Hippocampal formation (tissue), 2 donors: ENCODE data around the gene C19orf47.
A peak's percentile ranks its signal among the peaks of the same experiment; 100 is the strongest.

Experiments used
- DNase-seq, 2 donors: peaks; one replicate each; lab custom pipeline; 2025; lab: John Stamatoyannopoulos, UW

The C19orf47 gene

DNA sequence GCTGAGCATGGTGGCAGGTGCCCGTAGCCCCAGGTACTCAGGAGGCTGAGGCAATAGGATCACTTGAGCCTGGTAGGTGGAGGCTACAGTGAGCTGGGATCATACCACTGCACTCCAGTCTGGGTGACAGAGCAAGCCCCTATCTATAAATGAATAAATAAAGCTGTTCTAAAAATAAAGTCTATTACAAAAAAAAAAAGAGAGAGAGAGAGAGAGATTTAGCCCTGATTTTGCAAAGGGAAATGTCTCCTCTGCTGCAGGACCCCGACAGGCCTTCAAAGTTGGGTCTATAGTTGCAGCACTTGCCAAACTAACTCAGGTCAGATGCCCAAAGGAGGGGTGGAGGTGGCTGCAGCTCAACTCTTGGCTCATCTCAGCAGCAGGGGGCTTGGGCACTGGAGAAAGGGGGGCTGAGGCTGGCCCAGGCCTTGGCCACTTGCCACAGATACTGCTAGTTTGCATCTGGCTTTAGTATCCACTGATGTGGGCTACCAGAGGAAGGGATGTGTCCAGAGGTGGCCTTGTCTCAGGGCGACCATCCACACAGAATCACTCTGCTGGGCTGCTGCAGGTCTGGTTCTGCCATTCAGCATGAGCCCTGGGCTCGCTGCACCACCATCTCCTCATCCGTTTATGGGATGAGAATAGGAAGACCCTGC, 32.3 kb downstream of the C19orf47 start:
- DNase-seq = no peak

DNA sequence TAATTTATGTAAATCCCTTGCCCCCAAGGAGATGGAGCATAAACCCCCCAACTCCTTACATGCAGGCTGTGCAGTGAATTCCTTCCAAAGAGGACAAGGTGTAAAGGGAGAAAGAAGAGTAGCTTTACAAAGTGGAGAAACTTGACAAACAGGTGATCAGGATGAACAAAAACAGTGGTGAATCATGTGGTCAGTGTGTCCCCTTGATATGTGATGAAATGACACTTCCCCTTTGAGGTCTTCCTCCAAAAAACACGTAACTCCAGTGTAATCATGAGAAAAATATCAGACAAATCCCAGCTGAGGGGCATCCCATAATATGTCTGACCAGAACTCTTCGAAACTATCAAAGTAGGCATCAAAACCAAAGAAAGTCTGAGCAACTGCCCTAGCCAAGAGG, 33.5 kb downstream of the C19orf47 start:
- DNase-seq = no peak

DNA sequence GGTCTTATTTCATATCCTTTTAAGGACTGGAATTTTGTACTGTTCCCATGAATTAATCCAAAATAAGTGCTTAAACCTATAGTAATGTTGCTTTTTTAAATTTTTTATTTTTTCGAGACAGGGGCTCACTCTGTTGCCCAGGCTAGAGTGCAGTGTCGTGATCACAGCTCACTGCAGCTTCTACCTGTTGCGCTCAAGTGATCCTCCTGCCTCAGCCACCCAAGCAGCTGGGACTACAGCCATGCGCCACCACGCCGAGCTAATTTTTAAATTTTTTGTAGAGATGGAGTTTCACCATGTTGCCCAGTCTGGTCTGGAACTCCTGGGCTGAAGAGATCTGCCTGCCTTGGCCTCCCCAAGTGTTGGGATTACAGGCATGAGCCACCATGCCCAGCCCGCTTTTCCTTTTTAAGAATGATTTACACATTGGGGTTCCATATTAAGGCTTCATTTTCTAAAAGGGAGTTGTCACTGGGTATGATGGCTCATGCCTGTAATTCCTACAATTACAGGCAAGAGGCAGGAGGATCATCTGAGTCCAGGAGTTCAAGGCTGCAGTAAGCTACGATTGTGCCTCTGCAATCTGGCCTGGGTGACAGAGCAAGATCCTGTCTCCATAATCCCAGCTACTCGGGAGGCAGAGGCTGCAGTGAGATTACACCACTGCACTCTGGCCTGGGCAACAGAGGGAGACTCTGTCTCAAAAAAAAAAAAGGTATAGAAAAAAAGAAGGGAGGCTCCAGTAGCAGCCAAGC, 34.8 kb downstream of the C19orf47 start:
- DNase-seq = no peak

DNA sequence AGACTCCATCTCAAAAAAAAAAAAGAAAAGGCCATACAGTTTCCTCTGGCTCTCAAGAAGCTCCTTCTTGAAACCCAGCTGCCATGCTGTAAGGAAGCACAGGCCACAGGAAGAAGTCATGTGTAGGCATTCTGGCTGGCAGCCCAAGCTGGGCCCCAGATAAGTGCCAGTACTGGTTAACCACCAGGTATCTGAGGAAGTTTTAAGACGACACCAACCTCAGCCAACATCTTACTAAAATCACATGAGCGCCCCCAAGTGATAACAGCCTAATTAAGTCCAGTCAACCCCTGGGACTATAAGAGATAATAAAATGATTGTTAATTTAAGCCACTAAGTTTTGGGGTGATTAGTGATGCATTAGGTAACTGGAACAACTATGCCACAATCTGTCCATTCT, 35.7 kb downstream of the C19orf47 start:
- DNase-seq = no peak

DNA sequence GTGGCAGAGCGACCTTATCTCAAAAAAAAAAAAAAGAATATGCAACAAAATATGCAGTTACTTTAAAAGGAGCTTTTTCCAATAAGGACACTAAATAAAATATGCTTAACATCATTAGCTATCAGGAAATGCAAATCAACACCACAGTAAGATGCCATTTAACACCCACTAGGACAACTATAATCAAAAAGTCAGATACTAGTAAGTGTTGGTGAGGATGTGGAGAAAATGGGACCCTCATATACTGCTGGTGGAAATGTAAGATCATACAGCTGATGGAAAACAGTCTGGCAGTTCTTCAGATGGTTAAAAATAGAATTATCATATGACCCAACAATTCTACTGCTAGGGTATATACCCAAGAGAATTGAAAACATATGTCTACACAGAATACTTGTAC, 38.5 kb downstream of the C19orf47 start:
- no peak for DNase-seq

DNA sequence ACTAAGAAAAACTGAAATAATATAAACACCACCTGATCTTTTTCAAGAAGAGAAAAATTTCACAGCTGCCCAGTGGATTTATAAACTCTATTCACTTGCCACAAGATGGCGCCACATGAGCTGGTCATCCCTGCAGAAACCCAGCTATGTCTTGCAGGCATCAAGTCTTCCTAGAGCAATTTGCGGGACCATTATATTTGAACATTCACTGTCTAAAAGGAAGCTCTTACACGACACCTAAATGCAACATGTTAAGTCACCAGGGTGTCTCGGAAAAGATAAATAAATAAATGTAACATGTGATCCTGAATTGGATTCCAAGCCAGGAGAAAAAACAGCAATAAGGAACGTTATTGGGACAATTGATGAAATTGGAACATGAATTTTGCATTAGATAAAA, 42.8 kb downstream of the C19orf47 start:
- DNase-seq = peak; percentile 55 to 79

DNA sequence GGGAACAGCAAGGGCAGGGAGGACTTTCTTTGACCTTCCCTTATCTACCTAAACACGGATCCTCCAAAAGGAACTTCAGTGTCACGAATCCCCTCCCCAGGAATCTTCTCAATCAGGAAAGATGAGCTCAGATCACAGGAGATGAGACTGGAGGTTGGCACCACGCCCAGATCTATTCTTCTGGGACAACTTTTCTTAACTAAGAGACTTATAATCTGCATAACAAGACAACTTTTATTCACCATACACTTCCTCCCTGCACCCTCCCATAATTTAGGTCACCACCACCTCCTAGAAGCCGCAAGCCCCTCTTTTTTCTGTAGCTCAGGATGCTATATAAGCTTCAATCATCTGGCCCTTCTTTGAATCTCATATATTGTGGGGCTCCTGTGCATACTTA, 43.9 kb downstream of the C19orf47 start:
- DNase-seq = no peak

DNA sequence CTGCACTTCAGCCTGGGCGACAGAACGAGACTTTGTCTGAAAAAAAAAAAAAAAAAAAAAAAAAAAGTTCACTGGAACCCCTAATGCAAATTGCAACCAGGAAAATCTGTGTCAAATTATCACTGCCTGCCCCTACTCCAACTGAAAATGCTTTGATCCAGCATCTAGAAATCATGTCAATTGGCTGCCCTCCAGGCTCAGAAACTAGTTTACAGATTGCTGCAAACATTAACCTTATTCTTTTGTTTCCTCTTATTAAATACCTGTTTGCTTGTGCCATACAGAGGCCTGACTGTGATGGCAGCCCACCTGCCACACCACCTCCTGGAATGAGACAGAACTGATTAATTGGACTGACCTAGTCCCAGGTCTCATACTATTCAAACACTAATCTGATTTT, 44.4 kb downstream of the C19orf47 start:
- no peak for DNase-seq

DNA sequence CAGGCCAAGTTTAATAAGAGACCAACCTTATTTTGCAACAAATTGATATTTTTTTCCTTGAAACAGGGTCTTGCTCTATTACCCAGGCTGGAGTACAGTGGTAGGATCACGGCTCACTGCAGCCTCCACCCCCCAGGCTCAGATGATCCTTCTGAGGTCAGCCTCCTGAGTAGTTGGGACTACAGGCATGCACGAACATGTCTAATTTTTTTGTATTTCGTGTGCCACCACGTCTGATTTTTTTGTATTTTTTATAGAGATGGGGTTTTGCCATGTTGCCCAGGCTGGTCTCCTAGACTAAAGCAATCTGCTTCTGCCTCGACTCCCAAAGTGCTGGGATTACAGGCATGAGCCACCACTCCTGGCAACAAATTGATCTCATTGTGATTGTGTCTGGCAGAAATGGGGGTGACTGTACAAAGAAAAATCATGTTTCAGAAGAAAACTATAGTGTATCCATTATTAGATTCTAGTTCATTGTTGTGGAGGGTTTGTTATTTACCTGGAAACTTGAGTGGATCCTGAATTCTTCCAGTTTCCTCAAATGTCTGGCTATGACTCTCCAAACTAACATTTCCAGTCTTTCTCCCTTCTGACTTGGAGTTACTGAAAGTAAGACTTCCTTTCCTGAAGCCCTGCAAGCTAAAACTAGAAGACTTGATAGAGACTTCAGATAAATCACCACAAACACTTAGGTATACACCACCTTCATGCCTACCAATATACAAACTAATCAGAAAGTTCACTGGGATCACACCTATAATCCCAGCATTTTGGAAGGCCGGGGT, 45.8 kb downstream of the C19orf47 start:
- no peak for DNase-seq

DNA sequence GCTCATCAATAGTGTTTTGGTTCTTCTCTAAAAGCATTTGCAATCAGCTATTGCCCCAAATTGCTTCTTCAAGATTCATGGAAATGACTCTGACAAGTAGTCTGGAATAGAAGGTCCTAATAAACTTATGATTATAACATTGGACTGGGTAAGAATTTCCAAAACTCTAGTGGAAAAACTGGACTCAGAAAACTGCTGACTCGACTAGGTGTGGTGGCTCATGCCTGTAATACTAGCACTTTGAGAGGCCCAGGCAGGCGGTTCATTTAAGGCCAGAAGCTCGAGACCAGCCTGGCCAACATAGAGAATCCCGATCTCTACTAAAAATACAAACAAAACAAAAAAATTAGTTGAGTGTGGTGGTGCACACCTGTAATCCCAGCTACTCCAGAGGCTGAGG, 47.5 kb downstream of the C19orf47 start:
- DNase-seq = no peak

DNA sequence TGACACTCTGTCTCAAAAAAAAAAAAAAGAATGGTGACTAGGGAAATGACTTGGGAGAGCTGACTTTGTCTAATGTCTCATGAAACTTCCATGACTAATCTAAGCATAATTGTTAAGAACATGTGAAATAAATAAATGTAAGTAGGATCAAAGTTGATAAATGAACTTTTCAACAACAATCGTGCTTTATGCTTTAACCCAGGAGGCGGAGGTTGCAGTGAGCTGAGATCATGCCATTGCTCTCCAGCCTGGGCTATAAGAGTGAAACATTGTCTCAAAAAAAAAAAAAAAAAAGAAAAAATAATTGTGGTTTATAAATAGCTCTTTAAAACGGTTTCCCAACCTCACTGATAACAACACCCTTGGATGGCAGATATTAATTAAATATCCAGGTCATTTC, 50.2 kb downstream of the C19orf47 start:
- no peak for DNase-seq

DNA sequence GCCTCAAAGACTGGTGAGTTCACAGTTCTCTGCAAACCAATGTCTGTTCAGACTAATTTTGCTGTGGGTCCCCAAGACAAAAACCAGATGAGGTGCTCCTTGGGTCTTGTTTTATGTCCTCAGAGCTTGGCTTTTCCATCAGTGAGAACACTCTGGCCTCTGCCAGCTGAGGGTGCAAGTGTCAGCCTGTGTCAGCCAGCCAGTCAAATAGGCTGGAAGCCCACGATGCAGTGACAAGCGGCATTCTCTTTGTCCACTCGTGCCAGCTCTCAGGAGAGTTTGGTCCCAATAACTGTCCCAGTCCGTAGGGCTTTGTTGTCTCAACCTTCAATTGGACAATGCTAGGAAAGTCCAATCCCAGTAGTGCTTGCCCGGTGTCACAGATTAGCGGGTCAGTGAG, 53.6 kb downstream of the C19orf47 start:
- peak; percentile 31 to 37 for DNase-seq

DNA sequence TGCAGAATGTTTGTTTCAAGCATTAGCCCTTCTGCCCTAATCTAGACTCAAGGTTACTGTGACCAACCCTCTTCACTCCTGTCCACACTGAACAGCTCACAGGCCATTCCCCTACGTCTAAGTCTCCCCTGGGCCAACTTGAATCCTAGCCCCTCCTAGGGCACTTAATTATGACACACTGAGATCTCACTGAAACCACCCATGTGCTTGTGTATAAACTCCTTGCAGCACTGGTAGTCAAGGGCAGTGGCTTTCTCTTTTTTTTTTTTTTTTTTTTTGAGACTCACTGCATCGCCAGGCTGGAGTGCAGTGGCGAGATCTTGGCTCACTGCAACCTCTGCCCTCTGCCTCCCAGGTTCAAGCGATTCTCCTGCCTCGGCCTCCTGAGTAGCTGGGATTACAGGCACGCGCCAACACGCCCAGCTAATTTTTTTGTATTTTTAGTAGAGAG, 61.2 kb downstream of the C19orf47 start:
- DNase-seq = no peak

DNA sequence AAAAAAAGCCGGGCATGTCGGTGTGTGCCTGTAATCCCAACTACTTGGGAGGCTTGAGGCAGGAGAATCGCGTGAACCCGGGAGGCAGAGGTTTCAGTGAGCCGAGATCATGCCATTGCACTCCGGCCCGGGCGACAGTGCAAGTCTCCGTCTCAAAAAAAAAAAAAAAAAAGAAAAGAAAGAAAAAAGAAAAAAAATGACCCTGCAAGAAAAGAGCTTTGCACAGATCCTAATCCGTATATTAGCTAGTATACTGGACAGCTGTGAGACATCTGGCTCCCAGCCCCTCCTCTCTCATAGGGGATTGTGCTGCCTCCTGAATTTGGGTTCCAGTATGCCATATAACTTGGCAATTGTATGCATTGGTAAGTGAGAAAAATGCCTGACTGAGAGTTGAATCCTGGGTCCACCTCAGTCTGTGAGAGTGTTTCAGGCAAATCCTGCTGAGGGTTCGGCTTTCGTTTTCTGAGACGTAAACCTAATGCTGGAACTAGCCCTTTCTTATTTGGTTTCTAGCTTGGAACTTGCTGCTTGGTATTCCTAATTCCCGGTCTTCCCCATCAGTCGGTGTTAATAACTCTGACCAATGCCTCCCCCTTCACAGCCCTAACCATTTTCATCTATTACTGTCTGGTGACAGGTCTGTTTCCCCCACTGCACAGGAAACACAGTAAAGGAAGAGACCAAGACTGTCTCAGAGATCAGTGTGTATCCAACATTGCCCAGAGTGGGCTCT, 61.8 kb downstream of the C19orf47 start:
- no peak for DNase-seq

DNA sequence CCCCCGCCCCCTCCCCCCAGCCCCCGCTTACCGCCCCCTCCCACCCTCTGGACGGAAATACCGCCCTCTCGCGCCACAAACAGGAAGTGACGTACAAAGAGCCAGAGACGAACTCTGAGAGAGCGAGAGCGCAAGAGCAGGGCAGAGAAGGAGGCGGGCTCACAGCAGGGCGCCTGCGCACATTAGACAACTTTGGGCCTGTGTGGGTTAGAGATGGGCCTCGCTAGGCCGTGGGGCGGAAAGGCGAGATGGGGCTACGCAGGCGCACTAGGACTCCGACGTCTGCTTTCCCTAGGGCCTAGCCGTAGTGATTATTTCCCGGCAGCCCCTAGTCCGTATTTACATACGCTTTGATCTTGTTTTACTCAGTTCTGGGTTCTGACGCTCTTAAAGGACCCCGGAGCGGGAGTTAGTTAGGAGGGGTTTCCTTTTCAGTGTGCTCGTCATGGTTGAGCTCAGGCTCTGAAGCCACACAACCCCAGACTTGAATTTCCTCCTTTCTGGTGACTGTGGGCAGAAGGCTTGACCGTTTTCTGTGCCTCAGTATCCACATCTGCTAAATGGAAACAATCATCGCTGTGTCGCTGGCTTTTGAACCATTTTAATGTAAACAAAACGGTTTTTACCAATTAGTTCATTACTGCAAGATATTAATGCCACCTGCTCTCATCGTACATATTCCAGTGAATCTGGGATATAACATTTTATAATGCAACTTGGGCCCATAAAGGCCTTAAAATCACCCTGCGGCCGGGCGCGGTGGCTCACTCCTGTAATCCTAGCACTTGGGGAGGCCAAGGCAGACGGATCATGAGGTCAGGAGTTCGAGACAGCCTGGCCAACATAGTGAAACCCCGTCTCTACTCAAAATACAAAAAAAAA, 62.6 kb downstream of the C19orf47 start:
- DNase-seq = peak; percentile 97 to 99

DNA sequence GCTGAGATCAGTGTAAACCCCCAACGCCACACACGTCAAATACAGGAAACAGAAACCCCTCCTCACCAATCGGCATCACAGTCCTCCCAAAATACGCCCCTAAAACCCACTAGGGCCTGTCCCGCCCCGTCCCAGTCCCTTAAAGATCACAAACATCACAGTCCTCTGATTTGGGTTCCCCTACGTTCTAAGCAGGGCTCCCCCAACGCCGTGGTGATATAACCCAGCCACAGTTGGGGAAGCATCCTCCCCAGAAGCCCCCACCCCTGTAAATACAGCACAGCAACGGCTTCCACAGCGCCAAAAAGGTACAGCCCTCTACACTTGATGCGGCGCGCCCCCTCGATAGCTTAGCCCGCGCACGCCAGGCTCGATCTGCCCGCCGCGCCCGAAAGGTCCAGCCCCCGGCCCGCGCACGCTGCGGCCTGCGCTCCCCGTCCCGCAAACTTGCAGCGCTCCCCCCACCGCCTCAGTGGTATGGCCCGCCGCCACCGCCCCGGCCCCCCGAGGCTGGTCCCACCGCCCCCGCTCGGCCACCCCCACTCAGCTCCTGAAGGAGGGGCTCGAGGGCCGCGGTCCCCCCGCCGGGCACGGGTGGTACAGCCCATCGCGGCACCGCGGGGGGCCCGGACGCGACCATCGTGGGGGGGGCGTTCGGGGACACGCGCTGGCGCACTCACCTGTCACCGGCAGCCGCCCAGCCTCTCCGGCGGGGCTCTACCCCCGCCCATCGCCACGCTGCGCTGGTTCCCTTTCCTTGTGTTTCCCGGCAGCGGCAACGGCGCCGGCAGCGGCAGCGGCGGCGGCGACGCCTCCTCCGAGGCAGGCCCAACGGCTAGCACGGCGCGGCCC, 63.5 kb downstream of the C19orf47 start, which contains the start of gene AKT2:
Gene AKT2 (minus strand): TSS at position 845 of the 852 bp plus-strand sequence. CDS start 20,078 bp downstream, outside the sequence.
- peak in 1 of 2 donors; percentile 51 for DNase-seq

DNA sequence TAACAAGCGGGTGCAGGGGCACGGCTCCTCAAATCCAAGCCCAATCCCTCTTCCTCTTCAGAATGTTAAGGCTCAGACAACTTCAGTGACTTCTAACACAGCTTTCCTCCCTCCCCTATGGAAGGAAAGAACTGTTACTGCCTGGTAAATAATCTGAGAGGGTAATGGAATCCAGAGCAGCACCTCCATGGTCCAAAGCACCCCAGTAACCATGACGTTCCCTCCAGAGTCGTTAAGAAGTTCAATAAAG, 64.0 kb downstream of the C19orf47 start:
- DNase-seq = no peak

DNA sequence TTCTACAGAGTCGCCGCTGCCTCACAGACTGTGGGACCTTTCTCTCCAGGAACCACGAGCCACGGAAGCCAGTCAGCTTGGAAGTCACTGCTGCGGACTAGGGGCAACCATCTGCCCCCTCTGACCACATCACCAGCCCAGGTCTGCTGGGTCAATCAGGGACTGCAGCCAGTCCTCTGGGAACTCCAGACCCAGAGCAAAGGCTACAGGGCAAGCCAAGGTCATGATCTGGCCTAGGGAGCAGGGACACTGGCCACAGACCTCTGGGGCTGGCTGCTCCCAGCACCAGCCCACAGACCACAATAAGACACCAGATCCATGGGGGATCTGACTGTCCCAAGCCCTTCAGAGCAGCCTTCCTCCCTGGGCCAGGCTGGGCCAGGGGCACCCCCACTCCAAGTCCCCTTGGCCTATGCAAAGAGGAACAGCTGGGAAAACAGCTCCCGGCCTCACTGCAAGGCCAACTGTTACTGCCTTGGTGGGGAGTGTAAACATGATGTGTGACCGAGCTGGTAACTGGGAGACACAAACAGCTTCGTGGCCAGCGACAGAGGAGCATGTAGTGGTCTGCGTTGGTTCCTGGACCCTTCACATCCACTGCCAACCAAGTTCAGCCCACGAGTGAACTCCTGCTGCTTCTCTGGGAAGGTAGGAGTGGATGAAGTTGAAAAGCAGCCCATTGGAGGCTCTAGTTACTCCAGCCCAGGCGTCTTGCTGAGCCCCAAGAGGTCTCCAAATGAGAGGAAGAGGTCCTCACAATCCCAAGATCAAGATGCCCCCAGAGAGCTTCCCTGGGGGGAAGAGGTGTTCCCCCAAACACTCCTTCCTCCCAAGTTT, 64.6 kb downstream of the C19orf47 start:
- DNase-seq = no peak

DNA sequence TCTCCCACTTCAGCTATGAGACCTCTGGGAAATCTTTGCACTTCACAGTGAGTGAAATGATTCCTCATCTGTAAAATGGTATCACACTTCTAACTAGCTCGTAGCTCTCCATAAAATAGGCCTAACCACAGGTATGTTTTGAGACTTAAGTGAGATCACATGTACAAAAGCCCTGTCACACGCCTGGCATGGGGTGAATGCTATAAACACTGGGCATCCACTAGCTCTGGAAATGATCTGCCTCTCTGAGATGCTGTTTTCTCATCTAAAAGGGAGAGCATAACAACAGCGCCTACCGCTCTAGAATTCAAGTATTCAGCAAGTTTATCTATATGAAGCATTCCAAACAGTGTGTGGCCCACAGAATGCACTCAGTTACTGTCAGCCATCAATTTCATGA, 65.3 kb downstream of the C19orf47 start:
- no peak for DNase-seq
